ENCODE results near the gene UQCC3.
A peak's percentile ranks its signal among the peaks of the same experiment; 100 is the strongest.

UQCC3 gene

DNA sequence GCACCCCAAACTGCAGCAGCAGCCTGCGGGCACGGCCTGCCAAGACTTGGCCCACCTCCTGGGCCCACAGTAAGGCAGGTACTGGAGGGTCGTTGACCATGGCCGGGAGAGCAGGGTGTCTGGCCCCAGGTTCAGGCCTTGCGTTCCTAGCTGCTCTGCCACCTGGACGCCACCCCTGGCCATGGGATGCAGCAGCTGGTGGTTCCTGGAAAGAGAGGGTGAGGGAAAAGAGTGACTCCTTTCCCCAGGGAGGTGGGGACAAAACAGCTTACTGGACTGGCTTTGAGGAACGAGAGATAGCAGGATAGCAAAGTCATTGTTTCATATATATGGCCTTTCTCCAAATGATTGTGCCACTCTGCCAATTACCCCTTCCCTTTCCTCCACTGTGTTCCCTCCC lies 33.9 kb downstream of the UQCC3 start:
- TF ChIP-seq, protein P1, sequence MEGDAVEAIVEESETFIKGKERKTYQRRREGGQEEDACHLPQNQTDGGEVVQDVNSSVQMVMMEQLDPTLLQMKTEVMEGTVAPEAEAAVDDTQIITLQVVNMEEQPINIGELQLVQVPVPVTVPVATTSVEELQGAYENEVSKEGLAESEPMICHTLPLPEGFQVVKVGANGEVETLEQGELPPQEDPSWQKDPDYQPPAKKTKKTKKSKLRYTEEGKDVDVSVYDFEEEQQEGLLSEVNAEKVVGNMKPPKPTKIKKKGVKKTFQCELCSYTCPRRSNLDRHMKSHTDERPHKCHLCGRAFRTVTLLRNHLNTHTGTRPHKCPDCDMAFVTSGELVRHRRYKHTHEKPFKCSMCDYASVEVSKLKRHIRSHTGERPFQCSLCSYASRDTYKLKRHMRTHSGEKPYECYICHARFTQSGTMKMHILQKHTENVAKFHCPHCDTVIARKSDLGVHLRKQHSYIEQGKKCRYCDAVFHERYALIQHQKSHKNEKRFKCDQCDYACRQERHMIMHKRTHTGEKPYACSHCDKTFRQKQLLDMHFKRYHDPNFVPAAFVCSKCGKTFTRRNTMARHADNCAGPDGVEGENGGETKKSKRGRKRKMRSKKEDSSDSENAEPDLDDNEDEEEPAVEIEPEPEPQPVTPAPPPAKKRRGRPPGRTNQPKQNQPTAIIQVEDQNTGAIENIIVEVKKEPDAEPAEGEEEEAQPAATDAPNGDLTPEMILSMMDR (IDR thresholded peaks at IDR 0.05; ENCODE audit: low read length, missing control alignments) = no peak
- DNase-seq (ENCODE audit: low read depth) = no peak
- peak overlapping the region; percentile 62 for H3K4me3 ChIP-seq (replicated peaks; ENCODE audit: low read depth, low read length)

DNA sequence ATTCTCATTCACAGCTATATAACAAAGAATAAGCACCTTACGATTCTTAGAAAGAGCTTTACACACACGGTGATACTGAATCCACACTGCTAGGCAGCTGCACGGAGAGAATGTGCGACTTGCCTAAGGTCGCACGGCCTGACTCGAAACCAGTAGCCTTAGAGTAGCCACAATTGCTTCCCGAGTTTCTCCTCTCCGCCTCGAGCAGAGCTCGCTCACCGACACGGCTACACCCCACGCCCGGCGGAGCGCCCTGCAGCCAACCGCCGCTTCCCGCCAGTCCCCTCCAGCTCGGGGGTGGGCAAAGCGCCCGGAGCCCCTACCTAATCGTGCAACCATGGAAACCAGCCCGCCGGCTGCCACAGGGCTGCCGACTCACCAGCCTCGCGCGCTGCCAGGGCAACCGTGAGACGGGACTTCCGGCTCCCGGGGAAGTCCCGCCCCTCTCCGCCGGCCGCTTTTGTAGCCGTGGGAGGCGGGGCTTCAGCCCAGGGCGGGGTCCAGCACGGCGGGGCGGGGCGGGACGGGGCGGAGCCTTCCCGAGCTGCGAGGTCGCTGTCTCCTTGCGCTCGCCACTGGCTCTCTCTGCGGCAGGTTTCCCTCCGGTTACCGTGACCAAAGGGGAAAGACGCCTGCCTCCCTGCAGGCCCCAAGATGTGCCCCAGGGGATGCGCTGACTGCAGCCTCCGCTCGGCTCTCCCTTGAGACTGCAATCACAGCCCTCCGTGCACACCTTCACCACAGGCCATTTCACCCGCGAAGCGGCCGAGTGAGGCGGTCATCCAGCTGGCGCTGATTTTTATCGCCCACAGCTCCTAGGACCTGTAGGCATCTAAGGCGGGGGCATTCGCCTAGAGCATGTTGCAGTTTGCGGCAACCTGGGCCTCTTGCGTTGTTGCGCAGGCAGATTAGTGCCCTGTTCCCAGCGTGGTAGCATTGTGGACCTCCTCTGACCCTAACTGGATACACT lies 34.7 kb downstream of the UQCC3 start:
- DNase-seq (ENCODE audit: low read depth) = peak; percentile 94
- peak overlapping the region; percentile 62 for H3K4me3 ChIP-seq (replicated peaks; ENCODE audit: low read depth, low read length)
- TF ChIP-seq, protein P1 (IDR thresholded peaks at IDR 0.05; ENCODE audit: low read length, missing control alignments) = no peak

DNA sequence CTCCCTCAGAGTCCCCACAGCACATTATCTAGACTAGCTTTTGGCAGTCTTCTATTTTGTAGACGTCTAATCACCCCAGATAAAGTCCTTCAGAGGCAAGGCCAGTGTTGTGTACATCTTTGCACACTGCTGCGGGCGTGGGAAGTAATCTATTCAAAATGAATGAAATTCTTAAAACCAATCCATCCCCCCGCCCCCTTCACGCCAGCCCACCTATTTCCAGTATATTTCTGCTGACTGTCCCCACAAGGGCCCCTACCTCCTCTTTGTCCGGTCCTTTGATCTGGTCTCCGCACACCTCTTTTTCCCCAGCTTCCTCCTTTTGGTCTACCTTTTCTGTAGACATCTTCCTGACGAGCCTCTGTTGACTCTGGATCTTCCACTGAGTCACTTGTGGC lies 35.4 kb downstream of the UQCC3 start:
- peak overlapping the region; percentile 43 for H3K4me3 ChIP-seq (replicated peaks; ENCODE audit: low read depth, low read length)
- TF ChIP-seq, protein P1 (IDR thresholded peaks at IDR 0.05; ENCODE audit: low read length, missing control alignments) = no peak
- no peak for DNase-seq (ENCODE audit: low read depth)

- peak within 1 kb of the TSS; percentile 43 for H3K4me3 ChIP-seq (replicated peaks; ENCODE audit: low read depth, low read length)
- TF ChIP-seq, protein P1 (IDR thresholded peaks at IDR 0.05; ENCODE audit: low read length, missing control alignments) = no peak
- no peak for DNase-seq (ENCODE audit: low read depth)
Observed at GRCh38 chr11:62707277-62707861, 35.9 kb downstream of the UQCC3 start, which contains the start of the genes BSCL2 and GNG3. TSS of gene BSCL2 (minus strand) at chr11:62707424. CDS start at chr11:62707195, 229 bp downstream. TSS of gene GNG3 (plus strand) at chr11:62707676. CDS start at chr11:62708296, 620 bp downstream.

DNA sequence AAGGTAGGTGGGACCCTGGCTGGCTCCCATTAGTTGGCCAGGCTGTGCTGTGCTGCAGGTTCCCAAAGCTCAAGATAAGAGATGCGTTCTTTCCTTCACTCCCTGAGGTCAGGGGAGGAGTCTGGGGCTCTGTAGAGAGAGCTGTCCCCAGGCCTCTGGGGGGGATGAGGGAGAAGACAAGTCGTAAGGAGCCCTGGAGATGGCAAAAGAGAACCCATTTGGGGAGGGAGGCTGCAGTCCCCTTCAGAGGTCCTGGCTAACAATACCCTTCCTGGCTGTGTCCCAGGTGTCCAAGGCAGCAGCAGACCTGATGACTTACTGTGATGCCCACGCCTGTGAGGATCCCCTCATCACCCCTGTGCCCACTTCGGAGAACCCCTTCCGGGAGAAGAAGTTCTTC lies 36.9 kb downstream of the UQCC3 start:
- DNase-seq (ENCODE audit: low read depth) = no peak
- TF ChIP-seq, protein P1 (IDR thresholded peaks at IDR 0.05; ENCODE audit: low read length, missing control alignments) = no peak
- H3K4me3 ChIP-seq (replicated peaks; ENCODE audit: low read depth, low read length) = peak overlapping the region; percentile 58

DNA sequence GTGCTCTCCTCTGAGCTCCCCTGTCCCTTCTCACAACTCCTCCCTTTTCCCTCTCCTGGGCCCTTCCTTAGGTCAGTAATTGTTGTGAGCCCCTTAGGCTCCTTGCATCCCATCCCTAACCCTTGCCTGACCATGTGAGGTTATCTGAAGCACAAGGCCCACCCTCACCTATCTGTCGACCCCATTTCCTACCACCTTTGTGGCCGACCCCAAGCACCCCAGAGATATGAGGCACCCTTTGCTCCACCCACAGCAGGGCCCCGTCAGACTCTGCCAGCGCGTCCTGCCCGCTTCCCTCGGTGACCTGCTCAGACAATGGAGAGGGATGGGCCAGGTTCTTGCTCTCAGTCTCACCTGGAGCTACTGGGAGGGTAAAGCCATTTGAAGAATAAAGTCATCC lies 37.3 kb downstream of the UQCC3 start:
- H3K4me3 ChIP-seq (replicated peaks; ENCODE audit: low read depth, low read length) = peak overlapping the region; percentile 58
- TF ChIP-seq, protein P1 (IDR thresholded peaks at IDR 0.05; ENCODE audit: low read length, missing control alignments) = no peak
- DNase-seq (ENCODE audit: low read depth) = no peak
